VCaP (cell line): ENCODE data around the gene PDIA2.

ENCODE experiments used
- H3K27ac ChIP-seq: fragments of 450-650 bp; 2 replicates; pipeline ENCODE4 v1.5.1; 2017
- TF ChIP-seq, protein P1 (sequence below): fragments of 450-650 bp; conservative IDR thresholded peaks from 2 replicates; pipeline ENCODE4 v1.5.1; 2017; ENCODE audit warnings: mild to moderate bottlenecking, moderate library complexity

The PDIA2 gene

DNA sequence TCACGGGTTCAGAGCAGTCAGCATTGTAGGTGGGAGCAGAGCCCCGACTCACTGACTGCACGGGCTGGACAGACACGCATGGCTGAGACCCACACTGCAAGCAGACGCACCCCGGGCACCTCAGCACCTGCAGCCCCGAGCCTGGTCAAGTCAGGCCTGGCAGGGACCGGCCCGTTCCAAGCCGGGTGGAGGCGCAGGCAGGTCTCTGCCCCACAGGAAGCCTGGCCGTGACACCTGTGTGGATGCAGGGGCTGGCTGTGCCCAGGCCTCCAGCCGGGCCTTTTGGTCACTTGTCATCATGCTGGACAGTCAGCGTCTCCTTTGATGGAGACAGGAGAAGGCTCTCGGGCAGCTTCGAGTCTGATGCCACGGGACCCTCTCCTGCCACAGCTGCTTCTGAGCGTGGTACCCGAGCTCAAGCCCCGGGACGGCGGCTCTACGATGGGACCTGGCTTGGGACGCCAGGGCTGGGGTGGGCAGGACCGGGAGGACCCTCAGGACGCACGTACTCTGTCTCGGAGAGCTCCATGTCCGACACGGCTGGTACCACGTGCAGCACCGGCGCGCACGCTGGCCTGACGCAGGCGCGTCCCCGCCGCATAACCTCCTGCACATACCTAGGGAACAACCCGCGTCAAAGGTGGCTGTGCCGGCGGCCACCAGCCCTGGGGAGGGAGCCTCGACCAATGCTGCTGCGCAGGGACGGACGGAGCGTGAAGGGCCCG is 7.9 kb downstream of the PDIA2 start:
- TF ChIP-seq, protein P1, sequence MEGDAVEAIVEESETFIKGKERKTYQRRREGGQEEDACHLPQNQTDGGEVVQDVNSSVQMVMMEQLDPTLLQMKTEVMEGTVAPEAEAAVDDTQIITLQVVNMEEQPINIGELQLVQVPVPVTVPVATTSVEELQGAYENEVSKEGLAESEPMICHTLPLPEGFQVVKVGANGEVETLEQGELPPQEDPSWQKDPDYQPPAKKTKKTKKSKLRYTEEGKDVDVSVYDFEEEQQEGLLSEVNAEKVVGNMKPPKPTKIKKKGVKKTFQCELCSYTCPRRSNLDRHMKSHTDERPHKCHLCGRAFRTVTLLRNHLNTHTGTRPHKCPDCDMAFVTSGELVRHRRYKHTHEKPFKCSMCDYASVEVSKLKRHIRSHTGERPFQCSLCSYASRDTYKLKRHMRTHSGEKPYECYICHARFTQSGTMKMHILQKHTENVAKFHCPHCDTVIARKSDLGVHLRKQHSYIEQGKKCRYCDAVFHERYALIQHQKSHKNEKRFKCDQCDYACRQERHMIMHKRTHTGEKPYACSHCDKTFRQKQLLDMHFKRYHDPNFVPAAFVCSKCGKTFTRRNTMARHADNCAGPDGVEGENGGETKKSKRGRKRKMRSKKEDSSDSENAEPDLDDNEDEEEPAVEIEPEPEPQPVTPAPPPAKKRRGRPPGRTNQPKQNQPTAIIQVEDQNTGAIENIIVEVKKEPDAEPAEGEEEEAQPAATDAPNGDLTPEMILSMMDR: no peak
- H3K27ac ChIP-seq: no peak overlapping the region

DNA sequence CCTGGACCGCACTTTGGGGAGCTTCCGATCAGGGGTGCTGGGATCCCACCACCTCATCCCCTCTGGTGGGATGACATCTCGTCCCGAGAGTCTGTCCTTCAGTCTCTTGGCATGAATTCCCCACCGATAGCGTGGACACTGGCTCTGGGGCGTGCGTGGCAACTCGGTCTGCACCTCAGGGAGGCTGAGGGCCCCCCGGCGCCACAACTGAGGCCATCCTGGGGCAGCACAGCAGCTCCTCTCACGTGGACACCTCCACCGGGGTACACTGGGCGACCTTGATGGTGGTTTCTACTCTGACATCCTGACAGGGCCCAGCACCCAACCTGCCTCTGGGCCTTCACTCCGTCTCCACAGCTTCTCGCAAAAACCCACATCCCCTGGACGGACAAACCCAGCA is 8.6 kb downstream of the PDIA2 start:
- TF ChIP-seq, protein P1: no peak
- no peak overlapping the region for H3K27ac ChIP-seq

DNA sequence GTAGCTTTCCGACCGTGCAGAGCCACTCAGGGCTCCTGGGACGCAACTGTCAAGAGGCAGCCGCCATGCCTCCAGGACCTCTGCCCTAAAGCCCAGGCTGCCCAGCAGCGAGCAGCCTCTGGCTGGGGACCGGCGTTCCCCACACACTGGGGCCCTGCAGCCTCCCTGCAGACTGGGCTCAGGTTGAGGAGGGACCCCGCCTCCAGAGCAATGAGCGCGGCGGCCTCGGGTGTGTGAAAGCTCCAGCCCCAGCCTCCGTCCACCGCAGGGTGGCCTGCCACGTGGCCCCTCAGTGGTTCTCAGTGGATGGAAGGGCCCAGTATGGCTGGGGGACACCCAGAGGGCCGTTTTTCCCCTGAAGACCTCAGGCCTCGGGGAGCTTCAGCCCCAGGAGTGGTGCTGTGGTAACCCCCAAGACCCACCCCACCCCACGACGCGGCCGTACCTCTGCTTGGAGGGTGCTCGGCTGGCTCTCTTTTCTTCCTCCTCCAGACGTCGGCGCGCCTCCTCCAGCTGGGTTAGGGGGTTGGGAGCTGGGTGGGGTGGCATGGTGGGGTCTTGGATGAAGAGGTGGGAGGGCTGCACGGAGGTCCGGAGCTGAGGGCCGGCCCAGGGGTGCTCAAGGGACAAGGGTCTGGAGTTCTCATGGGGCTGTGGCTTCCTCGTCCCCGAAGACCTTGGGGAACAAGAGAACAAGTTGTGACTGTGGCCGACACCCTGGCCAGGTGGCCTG is 10.2 kb downstream of the PDIA2 start:
- TF ChIP-seq, protein P1: no peak

DNA sequence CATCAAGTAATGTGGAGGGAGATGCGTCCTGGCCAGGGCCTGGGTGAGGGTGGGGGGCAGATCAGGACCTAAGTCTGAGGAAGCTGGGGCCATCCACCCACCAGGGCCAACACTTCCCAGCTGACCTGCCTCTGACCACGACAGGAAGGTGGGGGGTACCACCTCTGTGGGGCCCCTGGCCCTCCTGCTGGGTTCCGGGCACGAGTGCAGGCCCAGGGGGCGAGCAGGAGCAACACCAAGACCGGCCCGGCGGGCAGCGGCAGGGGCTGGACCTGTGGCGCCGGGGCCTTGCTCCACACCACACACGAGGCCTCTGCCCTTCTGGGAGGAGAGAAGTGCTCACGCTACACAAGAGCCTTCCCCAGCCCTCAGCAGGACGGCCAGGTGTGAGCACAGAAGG is 13.3 kb downstream of the PDIA2 start:
- TF ChIP-seq, protein P1: no peak

More for the DNA sequence above, 10.2 kb downstream of the PDIA2 start:
- H3K27ac ChIP-seq: no peak overlapping the region

DNA sequence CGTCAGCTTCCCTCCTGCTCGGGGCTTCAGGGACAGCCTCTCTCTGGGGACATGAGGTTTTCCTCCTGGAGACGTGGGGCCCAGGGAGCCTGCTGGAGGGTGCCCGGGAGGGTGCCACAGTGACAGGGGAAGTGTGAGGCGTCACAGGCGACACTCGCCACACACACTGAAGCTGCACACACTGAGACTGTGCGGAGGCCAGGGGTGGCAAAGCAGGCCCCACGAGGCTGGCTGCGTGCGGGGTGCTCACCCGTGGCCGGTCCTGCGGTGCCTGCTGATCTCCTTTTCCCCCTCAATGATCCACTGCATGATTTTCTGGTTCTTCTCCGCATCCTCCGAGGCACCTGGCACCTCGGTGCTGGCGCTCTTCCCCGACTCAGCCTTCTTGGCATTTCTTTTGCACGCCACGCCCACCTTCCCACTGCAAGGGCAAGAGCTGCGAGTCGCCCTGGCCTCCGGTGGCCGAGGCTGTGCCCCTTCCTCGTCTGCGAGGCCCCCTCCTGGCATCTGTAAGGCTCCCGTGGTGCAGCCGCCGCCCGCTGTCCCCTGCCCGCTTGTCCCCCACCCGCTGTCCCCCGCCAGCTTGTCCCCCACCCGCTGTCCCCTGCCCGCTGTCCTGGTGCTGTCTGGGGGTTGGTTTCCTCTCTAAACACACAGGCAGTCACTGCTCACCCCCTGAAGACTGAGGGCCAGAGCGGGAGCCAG is 14.0 kb downstream of the PDIA2 start:
- no peak overlapping the region for H3K27ac ChIP-seq
- TF ChIP-seq, protein P1: no peak

More for the DNA sequence above, 13.3 kb downstream of the PDIA2 start:
- H3K27ac ChIP-seq: no peak overlapping the region

DNA sequence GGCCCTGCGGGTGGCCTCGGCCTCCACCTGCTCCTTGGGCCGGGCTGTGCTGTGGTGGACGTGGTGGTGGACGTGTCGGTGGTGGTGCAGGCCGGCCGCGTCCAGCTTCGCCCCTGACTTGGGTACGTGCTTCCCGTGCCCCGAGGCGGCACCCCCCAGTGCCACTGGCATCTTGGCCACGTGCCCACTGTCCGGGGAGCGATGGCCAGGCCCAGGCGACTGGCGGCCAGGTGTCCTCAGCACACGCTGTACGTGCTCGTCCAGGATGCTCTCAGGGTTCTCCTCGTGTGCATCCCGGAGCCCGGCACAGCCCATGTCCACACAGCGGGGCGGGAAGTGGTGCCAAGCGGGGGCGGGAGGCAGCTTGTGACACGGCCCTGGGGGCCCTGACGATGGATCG is 14.9 kb downstream of the PDIA2 start:
- H3K27ac ChIP-seq: no peak overlapping the region
- TF ChIP-seq, protein P1: no peak

DNA sequence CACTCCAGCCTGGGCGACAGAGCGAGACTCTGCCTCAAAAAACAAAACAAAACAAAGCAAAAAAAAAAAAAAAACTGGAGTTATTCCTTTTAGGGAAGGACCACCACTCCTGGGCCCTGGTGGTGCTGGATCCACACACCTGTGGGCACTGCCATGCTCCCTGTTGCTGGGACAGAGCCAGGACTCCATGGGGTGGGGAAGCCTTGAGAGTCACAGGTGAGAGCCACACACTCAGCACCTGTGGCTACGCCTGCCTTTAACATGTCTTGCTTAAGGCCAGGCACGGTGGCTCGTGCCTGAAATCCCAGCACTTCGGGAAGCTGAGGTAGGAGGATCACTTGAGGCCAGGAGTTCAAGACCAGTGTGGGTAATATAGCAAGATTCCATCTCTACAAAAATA is 18.3 kb downstream of the PDIA2 start:
- H3K27ac ChIP-seq: no peak overlapping the region
- TF ChIP-seq, protein P1: no peak
